Fibroblast of villous mesenchyme (primary cell): ENCODE results near the gene PSENEN. TPM values are rescaled to one million over a fixed set of nuclear protein-coding genes. Genes with fewer than 3 reads are reported as not detected.

ENCODE experiments used
- DNase-seq: peaks from one replicate; pipeline ENCODE4 v3.0.0-alpha.2; 2010; ENCODE audit warnings: low read depth
- H3K4me3 ChIP-seq: 2 replicates; pipeline ENCODE4 v1.5.1; 2011; ENCODE audit warnings: low read depth, mild to moderate bottlenecking, low read length
- total RNA-seq: library from RNA; depleted of rRNA; stranded (reverse); fragments of >200 nt; gene quantifications from 2 replicates; pipeline ENCODE4 v1.2.3, GENCODE V29; 2012
- TF ChIP-seq, protein P1 (sequence below): IDR thresholded peaks from 2 replicates; pipeline ENCODE4 v1.5.1; 2012; ENCODE audit warnings: low read depth, mild to moderate bottlenecking, low read length; ENCODE audit not compliant: insufficient read depth

Gene PSENEN
- total RNA-seq, 1 donor: 14.7 TPM

DNA sequence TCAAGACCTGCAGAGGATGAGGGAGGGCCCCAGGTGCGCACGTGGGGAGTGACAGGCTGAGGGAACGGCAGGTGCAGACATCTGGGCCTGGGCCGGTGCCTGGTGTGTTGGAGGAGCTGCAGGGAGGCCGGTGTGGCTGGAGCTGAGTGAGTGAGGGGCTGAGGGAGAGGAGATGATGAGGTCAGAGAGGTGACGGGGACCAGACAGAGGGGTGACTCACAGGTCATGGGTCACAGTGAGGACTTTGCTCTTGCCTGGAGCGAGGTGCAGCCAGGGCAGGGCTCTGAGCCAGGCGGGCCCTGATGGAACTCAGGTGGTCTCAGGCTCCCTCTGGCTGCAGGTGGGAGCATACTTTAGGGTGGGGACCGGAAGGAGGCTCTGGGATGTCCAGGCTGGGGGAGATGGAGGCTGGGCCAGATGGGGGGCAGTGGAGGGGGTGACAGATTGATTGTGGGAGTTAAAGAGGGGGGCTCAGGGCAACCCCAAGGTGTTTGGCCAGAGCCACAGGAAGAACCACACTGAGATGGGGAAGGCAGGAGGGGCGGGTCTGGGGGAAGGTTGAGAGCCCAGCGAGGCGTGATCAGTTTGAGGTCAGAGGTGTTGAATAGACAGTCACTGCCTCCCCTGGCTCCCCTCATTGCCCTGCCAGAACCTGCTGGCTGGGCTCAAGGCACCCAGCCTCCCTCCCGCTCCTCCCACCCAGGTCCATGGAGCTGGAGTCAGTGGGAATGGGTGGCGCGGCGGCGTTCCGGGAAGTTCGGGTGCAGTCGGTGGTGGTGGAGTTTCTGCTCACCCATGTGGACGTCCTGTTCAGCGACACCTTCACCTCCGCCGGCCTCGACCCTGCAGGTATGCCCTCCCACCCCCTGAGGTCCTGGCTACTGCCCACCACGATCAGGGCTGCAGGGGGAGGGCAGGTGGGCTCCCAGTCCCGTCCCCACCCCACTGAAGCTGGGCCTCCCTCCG lies 38.3 kb downstream of the PSENEN start:
- TF ChIP-seq, protein P1, sequence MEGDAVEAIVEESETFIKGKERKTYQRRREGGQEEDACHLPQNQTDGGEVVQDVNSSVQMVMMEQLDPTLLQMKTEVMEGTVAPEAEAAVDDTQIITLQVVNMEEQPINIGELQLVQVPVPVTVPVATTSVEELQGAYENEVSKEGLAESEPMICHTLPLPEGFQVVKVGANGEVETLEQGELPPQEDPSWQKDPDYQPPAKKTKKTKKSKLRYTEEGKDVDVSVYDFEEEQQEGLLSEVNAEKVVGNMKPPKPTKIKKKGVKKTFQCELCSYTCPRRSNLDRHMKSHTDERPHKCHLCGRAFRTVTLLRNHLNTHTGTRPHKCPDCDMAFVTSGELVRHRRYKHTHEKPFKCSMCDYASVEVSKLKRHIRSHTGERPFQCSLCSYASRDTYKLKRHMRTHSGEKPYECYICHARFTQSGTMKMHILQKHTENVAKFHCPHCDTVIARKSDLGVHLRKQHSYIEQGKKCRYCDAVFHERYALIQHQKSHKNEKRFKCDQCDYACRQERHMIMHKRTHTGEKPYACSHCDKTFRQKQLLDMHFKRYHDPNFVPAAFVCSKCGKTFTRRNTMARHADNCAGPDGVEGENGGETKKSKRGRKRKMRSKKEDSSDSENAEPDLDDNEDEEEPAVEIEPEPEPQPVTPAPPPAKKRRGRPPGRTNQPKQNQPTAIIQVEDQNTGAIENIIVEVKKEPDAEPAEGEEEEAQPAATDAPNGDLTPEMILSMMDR: no peak
- no peak overlapping the region for H3K4me3 ChIP-seq
- no peak for DNase-seq

DNA sequence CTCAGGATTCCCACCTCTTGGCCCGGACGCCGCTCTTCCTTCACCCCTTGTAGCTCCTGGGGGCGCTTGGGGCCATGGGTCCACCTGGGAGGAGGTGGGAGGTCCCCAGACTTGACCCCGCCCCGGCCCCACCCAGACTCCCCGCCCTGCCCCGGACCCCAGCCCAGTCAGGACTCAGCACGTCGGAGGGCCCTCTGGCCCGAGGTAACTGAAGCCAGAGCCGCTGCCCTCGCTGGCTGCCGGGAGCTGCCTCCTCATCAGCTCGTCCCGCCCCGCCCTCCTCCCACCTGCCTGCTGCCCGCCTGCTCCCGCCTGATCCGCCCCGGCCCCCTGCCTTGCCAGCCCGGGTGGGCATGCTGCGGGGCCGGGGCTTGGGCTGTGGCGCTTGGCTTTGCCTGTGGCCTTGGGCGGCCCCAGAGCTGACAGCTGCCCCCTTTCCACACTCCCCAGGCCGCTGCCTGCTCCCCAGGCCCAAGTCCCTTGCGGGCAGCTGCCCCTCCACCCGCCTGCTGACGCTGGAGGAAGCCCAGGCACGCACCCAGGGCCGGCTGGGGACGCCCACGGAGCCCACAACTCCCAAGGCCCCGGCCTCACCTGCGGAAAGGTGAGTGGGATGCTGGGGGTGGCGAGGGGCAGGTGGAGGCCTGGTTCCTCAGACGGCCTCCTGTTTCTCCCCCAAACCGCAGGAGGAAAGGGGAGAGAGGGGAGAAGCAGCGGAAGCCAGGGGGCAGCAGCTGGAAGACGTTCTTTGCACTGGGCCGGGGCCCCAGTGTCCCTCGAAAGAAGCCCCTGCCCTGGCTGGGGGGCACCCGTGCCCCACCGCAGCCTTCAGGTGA lies 39.3 kb downstream of the PSENEN start:
- no peak overlapping the region for H3K4me3 ChIP-seq
- TF ChIP-seq, protein P1: no peak
- DNase-seq: no peak

DNA sequence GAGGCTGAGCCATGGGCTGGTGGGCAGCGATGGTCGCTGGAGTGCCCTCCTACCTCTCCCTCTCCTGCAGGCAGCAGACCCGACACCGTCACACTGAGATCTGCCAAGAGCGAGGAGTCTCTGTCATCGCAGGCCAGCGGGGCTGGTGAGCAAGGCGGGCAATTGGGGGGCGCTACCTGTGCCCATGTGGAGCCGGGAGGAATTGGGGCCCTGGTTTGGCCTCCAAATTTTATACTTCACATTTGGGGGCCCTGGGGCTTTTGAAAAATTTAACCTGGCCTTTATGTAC lies 39.8 kb downstream of the PSENEN start:
- DNase-seq: no peak
- TF ChIP-seq, protein P1: no peak
- H3K4me3 ChIP-seq: no peak overlapping the region

DNA sequence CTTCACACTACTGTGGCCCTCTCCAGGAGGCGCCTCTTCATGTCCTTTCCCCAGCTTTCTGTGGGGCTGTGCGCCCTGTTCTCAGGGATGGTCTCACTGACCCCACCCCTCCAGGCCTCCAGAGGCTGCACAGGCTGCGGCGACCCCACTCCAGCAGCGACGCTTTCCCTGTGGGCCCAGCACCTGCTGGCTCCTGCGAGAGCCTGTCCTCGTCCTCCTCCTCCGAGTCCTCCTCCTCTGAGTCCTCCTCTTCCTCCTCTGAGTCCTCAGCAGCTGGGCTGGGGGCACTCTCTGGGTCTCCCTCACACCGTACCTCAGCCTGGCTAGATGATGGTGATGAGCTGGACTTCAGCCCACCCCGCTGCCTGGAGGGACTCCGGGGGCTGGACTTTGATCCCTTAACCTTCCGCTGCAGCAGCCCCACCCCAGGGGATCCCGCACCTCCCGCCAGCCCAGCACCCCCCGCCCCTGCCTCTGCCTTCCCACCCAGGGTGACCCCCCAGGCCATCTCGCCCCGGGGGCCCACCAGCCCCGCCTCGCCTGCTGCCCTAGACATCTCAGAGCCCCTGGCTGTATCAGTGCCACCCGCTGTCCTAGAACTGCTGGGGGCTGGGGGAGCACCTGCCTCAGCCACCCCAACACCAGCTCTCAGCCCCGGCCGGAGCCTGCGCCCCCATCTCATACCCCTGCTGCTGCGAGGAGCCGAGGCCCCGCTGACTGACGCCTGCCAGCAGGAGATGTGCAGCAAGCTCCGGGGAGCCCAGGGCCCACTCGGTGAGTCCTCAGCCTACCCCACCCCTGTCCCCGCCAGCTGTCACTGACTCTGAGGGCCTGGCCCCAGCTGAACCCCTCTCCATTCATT lies 41.1 kb downstream of the PSENEN start:
- H3K4me3 ChIP-seq: no peak overlapping the region
- TF ChIP-seq, protein P1: no peak
- DNase-seq: no peak

DNA sequence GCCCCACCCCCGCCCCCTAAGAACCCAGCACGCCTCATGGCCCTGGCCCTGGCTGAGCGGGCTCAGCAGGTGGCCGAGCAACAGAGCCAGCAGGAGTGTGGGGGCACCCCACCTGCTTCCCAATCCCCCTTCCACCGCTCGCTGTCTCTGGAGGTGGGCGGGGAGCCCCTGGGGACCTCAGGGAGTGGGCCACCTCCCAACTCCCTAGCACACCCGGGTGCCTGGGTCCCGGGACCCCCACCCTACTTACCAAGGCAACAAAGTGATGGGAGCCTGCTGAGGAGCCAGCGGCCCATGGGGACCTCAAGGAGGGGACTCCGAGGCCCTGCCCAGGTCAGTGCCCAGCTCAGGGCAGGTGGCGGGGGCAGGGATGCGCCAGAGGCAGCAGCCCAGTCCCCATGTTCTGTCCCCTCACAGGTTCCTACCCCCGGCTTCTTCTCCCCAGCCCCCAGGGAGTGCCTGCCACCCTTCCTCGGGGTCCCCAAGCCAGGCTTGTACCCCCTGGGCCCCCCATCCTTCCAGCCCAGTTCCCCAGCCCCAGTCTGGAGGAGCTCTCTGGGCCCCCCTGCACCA lies 41.9 kb downstream of the PSENEN start:
- DNase-seq: no peak
- TF ChIP-seq, protein P1: no peak
- no peak overlapping the region for H3K4me3 ChIP-seq

DNA sequence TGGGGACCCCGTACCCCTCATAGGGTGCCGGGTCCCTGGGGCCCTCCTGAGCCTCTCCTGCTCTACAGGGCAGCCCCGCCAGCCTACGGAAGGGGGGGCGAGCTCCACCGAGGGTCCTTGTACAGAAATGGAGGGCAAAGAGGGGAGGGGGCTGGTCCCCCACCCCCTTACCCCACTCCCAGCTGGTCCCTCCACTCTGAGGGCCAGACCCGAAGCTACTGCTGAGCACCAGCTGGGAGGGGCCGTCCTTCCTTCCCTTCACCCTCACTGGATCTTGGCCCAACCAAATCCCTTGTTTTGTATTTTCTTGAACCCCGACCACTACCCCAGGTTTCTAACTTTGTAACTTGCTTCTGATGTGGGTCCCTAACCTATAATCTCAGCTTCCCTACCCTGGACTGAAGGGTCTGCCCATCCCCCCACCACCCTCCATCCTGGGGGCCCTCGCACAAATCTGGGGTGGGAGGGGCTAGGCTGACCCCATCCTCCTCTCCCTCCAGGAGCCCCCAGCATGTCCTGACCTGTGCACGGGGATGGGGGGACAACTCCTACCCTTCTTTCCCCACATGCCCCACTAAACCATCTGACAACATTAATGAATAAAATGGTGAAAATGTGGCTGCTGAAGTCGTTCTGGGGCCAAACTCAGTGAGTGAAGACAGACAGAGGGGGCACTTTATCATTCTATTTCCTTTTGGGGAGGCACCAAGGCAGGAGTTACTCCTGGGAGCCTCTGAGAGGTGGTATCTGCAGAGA lies 42.9 kb downstream of the PSENEN start:
- DNase-seq: no peak
- TF ChIP-seq, protein P1: no peak
- H3K4me3 ChIP-seq: no peak overlapping the region
